Endothelial cell of umbilical vein (primary cell): ENCODE data around the gene NFE2L1.

Experiments used
- JUN ChIP-seq: IDR thresholded peaks from 2 replicates; pipeline ENCODE4 v1.6.1; 2011; ENCODE audit warnings: borderline replicate concordance, low read depth; ENCODE audit not compliant: insufficient read length, insufficient read depth
- POLR2A ChIP-seq: IDR thresholded peaks from 2 replicates; pipeline ENCODE4 v1.6.1; 2012; ENCODE audit warnings: low read depth, mild to moderate bottlenecking, control low read depth, low read length
- POLR2AphosphoS5 ChIP-seq: IDR thresholded peaks from 2 replicates; pipeline ENCODE4 v1.6.1; 2012; ENCODE audit warnings: low read depth, mild to moderate bottlenecking, control low read depth, low read length, moderate library complexity; ENCODE audit not compliant: insufficient read depth
- TF ChIP-seq, protein P1 (sequence below), 2 donors: IDR thresholded peaks; 1 replicate in 1 of 2; 2 replicates in 1 of 2; pipeline ENCODE4 v1.5.1; 2011; ENCODE audit warnings: low read length in 2 of 2, mild to moderate bottlenecking in 2 of 2, moderate library complexity in 2 of 2, control low read depth in 1 of 2, inconsistent platforms in 1 of 2, low read depth in 1 of 2; ENCODE audit not compliant: insufficient read depth in 1 of 2; ENCODE audit errors: extremely low read depth in 1 of 2

DNA sequence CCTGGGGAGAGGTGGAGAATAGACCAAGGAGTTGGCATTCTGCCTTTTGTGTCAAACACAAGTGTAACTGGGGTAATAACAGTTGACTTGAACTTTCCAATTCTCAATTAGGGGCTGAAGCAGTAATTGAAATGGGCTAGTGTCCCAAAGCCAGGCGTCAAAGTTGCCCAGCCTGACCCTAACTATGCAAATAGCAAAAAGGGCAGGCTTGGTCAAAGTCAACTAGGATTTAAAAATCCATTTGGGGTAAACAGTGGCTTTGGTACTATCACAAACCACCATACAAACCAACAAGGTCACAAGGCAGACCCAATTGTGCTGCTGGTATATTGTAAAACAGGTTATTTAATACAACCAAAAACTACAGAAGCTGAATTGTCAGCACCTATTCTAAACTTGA, 18.0 kb downstream of the NFE2L1 start:
- no peak for TF ChIP-seq POLR2A
- TF ChIP-seq, protein P1, sequence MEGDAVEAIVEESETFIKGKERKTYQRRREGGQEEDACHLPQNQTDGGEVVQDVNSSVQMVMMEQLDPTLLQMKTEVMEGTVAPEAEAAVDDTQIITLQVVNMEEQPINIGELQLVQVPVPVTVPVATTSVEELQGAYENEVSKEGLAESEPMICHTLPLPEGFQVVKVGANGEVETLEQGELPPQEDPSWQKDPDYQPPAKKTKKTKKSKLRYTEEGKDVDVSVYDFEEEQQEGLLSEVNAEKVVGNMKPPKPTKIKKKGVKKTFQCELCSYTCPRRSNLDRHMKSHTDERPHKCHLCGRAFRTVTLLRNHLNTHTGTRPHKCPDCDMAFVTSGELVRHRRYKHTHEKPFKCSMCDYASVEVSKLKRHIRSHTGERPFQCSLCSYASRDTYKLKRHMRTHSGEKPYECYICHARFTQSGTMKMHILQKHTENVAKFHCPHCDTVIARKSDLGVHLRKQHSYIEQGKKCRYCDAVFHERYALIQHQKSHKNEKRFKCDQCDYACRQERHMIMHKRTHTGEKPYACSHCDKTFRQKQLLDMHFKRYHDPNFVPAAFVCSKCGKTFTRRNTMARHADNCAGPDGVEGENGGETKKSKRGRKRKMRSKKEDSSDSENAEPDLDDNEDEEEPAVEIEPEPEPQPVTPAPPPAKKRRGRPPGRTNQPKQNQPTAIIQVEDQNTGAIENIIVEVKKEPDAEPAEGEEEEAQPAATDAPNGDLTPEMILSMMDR (IDR thresholded peaks at IDR 0.05; ENCODE audit: extremely low read depth in 1 of 2, insufficient read depth in 1 of 2, low read depth in 1 of 2, low read length in 2 of 2), result no peak
- TF ChIP-seq POLR2AphosphoS5, result no peak
- no peak for TF ChIP-seq JUN
